IMR-90 (cell line): Measurements from ENCODE around the gene ADGRG4.

Experiments
- BHLHE40 ChIP-seq: fragments of 150-350 bp; IDR thresholded peaks from 2 replicates; pipeline ENCODE4 v1.6.1; 2016; ENCODE audit warnings: mild to moderate bottlenecking, low read depth, low read length
- CTCF ChIP-seq: conservative IDR thresholded peaks from 2 replicates; pipeline ENCODE4 v1.5.1; 2012; ENCODE audit warnings: mild to moderate bottlenecking, low read depth, low read length, improper control_type of control experiment
- MXI1 ChIP-seq: IDR thresholded peaks from 2 replicates; pipeline ENCODE4 v1.6.1; 2012; ENCODE audit warnings: low read depth, mild to moderate bottlenecking, low read length, moderate library complexity, borderline replicate concordance
- NFE2L2 ChIP-seq: fragments of 150-350 bp; IDR thresholded peaks from 2 replicates; pipeline ENCODE4 v1.6.1; 2016; ENCODE audit warnings: low read depth, mild to moderate bottlenecking, low read length
- POLR2A ChIP-seq: IDR thresholded peaks from 2 replicates; pipeline ENCODE4 v1.6.1; 2012; ENCODE audit warnings: mild to moderate bottlenecking, low read depth, low read length
- SMC3 ChIP-seq: fragments of 150-350 bp; IDR thresholded peaks from 2 replicates; pipeline ENCODE4 v1.6.1; 2016; ENCODE audit warnings: low read depth, mild to moderate bottlenecking, antibody characterized with exemption, low read length, moderate library complexity

- TF ChIP-seq MXI1 (no peak), CTCF (no peak), POLR2A (no peak), NFE2L2 (no peak), BHLHE40 (no peak), SMC3 (no peak)
Measured at GRCh38 chrX:136431625-136432024, 130.9 kb downstream of the ADGRG4 start.
